Liver (tissue), 3 donors: ENCODE data around the gene TRDN.

Experiments
- RAD21 ChIP-seq, 2 donors: IDR thresholded peaks; 2 replicates each; pipeline ENCODE4 v1.6.1; 2016; ENCODE audit warnings: antibody characterized with exemption in 2 of 2, mild to moderate bottlenecking in 2 of 2
- TF ChIP-seq, protein P1 (sequence below): fragments of 150-350 bp; IDR thresholded peaks from 2 replicates; pipeline ENCODE4 v1.5.1; 2017; ENCODE audit warnings: improper control_type of control experiment, low read depth, low read length; ENCODE audit not compliant: missing input control
- TF ChIP-seq, protein P2 (sequence below): IDR thresholded peaks from 2 replicates; pipeline ENCODE4 v1.6.1; 2016; ENCODE audit warnings: antibody characterized with exemption, mild to moderate bottlenecking
- TF ChIP-seq, protein P3 (sequence below): IDR thresholded peaks from 2 replicates; pipeline ENCODE4 v1.6.1; 2016; ENCODE audit warnings: antibody characterized with exemption
- donor health status: healthy.
- donor health status: healthy.

DNA sequence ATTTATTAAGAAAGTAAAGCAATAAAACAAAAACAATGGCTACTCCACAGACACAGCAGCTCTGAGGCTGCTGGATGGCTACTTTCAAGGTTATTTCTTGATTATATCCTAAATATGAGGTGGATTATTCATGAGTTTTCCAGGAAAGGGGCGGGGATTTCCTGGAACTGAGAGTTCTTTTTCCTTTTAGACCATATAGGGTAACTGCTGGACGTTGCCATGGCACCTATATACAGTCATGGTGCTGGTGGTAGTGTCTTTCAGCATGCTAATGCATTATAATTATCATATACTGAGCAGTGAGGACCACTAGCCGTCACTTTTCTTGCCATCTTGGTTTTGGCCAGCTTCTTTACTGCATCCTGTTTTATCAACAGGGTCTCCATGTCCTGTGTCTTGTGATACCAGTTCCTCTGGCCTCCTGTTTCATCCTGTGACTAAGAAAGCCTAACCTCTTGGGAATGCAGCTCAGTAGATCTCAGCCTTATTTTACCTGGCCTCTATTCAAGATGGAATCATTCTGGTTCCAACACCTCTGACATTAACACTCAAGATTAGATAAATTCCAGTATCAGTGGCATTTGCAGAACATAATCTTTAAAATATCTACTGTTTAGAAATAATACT is 32.3 kb upstream of the TRDN start:
- TF ChIP-seq, protein P1, sequence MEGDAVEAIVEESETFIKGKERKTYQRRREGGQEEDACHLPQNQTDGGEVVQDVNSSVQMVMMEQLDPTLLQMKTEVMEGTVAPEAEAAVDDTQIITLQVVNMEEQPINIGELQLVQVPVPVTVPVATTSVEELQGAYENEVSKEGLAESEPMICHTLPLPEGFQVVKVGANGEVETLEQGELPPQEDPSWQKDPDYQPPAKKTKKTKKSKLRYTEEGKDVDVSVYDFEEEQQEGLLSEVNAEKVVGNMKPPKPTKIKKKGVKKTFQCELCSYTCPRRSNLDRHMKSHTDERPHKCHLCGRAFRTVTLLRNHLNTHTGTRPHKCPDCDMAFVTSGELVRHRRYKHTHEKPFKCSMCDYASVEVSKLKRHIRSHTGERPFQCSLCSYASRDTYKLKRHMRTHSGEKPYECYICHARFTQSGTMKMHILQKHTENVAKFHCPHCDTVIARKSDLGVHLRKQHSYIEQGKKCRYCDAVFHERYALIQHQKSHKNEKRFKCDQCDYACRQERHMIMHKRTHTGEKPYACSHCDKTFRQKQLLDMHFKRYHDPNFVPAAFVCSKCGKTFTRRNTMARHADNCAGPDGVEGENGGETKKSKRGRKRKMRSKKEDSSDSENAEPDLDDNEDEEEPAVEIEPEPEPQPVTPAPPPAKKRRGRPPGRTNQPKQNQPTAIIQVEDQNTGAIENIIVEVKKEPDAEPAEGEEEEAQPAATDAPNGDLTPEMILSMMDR = no peak
- TF ChIP-seq, protein P2, sequence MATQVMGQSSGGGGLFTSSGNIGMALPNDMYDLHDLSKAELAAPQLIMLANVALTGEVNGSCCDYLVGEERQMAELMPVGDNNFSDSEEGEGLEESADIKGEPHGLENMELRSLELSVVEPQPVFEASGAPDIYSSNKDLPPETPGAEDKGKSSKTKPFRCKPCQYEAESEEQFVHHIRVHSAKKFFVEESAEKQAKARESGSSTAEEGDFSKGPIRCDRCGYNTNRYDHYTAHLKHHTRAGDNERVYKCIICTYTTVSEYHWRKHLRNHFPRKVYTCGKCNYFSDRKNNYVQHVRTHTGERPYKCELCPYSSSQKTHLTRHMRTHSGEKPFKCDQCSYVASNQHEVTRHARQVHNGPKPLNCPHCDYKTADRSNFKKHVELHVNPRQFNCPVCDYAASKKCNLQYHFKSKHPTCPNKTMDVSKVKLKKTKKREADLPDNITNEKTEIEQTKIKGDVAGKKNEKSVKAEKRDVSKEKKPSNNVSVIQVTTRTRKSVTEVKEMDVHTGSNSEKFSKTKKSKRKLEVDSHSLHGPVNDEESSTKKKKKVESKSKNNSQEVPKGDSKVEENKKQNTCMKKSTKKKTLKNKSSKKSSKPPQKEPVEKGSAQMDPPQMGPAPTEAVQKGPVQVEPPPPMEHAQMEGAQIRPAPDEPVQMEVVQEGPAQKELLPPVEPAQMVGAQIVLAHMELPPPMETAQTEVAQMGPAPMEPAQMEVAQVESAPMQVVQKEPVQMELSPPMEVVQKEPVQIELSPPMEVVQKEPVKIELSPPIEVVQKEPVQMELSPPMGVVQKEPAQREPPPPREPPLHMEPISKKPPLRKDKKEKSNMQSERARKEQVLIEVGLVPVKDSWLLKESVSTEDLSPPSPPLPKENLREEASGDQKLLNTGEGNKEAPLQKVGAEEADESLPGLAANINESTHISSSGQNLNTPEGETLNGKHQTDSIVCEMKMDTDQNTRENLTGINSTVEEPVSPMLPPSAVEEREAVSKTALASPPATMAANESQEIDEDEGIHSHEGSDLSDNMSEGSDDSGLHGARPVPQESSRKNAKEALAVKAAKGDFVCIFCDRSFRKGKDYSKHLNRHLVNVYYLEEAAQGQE = no peak
- TF ChIP-seq, protein P3, sequence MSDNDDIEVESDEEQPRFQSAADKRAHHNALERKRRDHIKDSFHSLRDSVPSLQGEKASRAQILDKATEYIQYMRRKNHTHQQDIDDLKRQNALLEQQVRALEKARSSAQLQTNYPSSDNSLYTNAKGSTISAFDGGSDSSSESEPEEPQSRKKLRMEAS = no peak
- no peak for TF ChIP-seq RAD21 (IDR thresholded peaks at IDR 0.05)
